Breast epithelium (tissue), 4 donors: ENCODE measurements around the gene DQX1. TPM values are rescaled to one million over a fixed set of nuclear protein-coding genes. Genes with fewer than 3 reads are reported as not detected.

Experiments
- DNase-seq, 2 donors: peaks; one replicate each; pipeline ENCODE4 v3.0.0-alpha.2; 2019; ENCODE audit warnings: low spot score in 2 of 2
- H3K27ac ChIP-seq, 2 donors: fragments of 200-600 bp; sonication (generic) in 1 of 2; one replicate each; pipeline ENCODE4 v1.5.1; 2016 to 2019; ENCODE audit warnings: mild to moderate bottlenecking in 1 of 2
- H3K27me3 ChIP-seq, 2 donors: fragments of 200-600 bp; sonication (generic) in 1 of 2; one replicate each; pipeline versions ENCODE4 v1.5.1 to v1.6.0; 2017 to 2019; ENCODE audit warnings: control low read depth in 1 of 2, mild to moderate bottlenecking in 1 of 2
- H3K36me3 ChIP-seq: fragments of 200-600 bp; one replicate; pipeline ENCODE4 v1.5.1; 2019
- H3K4me1 ChIP-seq, 2 donors: fragments of 200-600 bp; sonication (generic); one replicate each; pipeline ENCODE4 v1.5.1; 2016 to 2019; ENCODE audit warnings: control low read depth in 1 of 2
- H3K4me3 ChIP-seq, 3 donors: fragments of 200-600 bp; sonication (generic); 1 replicate in 2 of 3; 2 replicates in 1 of 3; pipeline ENCODE4 v1.5.1; 2016 to 2019; ENCODE audit warnings: mild to moderate bottlenecking in 3 of 3, moderate library complexity in 2 of 3
- H3K9me3 ChIP-seq, 2 donors: fragments of 200-600 bp; sonication (generic) in 1 of 2; one replicate each; pipeline ENCODE4 v1.5.1; 2016 to 2019; ENCODE audit warnings: control low read depth in 1 of 2
- POLR2A ChIP-seq: fragments of 450-650 bp; IDR thresholded peaks from one replicate; pipeline ENCODE4 v1.6.1; 2016; ENCODE audit warnings: antibody characterized with exemption, mild to moderate bottlenecking, moderate library complexity
- POLR2AphosphoS5 ChIP-seq, 3 donors: sonication (generic); formaldehyde crosslinking; IDR thresholded peaks; one replicate each; pipeline ENCODE4 v1.6.1; 2017; ENCODE audit warnings: antibody characterized with exemption in 3 of 3
- intact Hi-C: fragments of 100-400 bp; cut with DNase I; formaldehyde crosslinking; loops from one replicate; pipeline ENCODE4 v1.15.1; 2023; ENCODE audit warnings: low total_unique reads
- total RNA-seq, 3 donors: library from RNA; depleted of rRNA; stranded (reverse); fragments of >200 nt; gene quantifications; one replicate each; pipeline ENCODE4 v1.1.0, GENCODE V29; 2016
- TF ChIP-seq, protein P1 (sequence below), 3 donors: fragments of 450-650 bp; IDR thresholded peaks; one replicate each; pipeline ENCODE4 v1.5.1; 2016 to 2017; ENCODE audit warnings: antibody characterized with exemption in 3 of 3, mild to moderate bottlenecking in 3 of 3, moderate library complexity in 3 of 3

DQX1 gene
- total RNA-seq, 3 donors from 2014 or later: 0.66 TPM; not detected in 2

DNA sequence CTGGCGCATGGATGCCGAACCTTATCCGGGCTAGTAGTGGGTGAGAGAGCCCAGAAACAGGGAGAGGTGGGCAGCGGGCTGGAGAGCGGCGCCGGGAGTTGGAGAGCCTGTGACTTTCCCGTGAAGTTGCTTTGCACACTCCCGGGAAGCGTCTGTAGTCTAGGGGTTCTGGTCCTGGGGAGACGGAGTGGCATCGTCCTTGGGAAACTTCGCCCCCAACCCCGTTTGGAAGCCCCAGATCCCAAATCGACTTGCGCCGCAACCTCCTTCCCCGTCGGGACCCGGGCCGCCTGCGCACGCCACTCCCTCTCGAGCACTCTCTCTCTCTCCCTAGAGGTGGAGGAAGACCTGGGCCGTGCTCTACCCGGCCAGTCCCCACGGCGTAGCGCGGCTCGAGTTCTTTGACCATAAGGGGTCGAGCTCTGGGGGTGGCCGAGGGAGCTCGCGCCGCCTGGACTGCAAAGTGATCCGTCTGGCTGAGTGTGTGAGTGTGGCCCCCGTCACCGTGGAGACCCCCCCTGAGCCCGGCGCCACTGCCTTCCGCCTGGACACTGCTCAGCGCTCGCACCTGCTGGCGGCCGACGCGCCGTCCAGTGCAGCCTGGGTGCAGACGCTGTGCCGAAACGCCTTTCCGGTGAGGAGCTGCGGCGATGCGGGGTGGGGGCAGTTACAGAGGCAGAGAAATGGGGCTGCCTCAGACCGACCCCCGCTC lies 28.9 kb upstream of the DQX1 start:
- H3K4me1 ChIP-seq: peaks cover 0 to 3% of the 10 kb centered on the region in 2 donors
- peak overlapping the region; percentile 80 to 87 for H3K27ac ChIP-seq
- intact Hi-C loops: loop anchor here (5.0 kb wide), 3 partner anchors 562 to 1168 kb away; partner anchors contain the start of gene ALMS1
- H3K4me3 ChIP-seq: peak overlapping the region; percentile 73 to 83 (median 73)
- H3K9me3 ChIP-seq: no peaks in the 10 kb centered on the region
- no peak for DNase-seq
- TF ChIP-seq, protein P1, sequence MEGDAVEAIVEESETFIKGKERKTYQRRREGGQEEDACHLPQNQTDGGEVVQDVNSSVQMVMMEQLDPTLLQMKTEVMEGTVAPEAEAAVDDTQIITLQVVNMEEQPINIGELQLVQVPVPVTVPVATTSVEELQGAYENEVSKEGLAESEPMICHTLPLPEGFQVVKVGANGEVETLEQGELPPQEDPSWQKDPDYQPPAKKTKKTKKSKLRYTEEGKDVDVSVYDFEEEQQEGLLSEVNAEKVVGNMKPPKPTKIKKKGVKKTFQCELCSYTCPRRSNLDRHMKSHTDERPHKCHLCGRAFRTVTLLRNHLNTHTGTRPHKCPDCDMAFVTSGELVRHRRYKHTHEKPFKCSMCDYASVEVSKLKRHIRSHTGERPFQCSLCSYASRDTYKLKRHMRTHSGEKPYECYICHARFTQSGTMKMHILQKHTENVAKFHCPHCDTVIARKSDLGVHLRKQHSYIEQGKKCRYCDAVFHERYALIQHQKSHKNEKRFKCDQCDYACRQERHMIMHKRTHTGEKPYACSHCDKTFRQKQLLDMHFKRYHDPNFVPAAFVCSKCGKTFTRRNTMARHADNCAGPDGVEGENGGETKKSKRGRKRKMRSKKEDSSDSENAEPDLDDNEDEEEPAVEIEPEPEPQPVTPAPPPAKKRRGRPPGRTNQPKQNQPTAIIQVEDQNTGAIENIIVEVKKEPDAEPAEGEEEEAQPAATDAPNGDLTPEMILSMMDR (IDR thresholded peaks at IDR 0.05): no peak
- TF ChIP-seq POLR2A (no peak), POLR2AphosphoS5 (IDR thresholded peaks at IDR 0.05) (no peak)
- H3K36me3 ChIP-seq: no peaks in the 10 kb centered on the region
- H3K27me3 ChIP-seq: no peaks in the 10 kb centered on the region

DNA sequence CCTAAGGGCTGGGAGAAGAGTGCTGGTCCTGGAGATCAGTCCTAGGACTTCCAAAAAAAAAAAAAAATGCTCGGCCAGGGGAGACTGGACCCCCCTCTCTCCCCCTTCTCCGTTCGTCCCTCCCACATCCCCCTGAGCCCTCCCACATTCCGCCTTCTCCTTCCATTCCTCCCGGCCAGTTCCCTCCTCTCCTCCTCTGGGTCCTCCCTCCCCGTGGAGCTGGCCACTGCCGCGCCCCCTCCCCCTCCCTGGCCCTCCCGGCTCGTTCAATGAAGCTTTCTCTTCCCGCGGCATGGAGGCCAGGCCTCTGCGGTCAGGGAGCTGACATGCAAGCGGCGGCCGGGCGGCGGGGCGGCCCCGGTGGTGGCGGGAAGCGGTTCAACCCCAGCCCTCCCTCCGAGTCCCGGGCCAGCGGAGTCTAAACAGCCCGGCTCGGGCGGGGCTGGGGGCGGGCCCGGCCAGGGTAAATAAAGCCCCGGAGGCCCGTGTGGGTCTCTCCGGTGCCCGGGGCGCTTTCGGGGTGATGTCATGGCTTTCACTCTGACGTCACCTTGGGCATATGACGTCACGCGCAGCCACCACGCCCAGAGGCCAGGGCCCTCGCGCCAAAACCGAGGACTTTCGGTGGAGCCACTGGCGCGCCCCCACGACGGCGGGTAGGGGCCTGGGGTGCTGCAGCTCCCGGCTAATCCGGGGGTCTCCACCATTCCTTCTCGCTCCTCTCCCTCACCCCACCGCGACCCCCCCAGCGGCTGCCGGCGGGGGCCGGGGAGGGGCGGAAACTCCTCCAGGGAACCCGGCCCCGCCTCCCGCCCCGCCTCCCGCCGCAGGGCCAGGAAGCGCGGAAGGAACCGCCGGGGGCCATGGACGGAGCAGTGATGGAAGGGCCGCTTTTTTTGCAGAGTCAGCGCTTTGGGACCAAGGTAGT lies 28.1 kb upstream of the DQX1 start, which contains the start of the genes DOK1 and LOXL3:
DOK1 (plus strand) TSS at position 829 of the 928 bp plus-strand sequence; CDS start at position 864, 35 bp downstream.
LOXL3 (minus strand) TSS at position 51 of the 928 bp plus-strand sequence. CDS start 1,308 bp downstream, outside the sequence.
- TF ChIP-seq POLR2A (no peak), POLR2AphosphoS5 (IDR thresholded peaks at IDR 0.05) (peak in 1 of 3 donors; percentile 11)
- TF ChIP-seq, protein P1 (IDR thresholded peaks at IDR 0.05): no peak
- Histone ChIP-seq H3K4me1 (no peaks in the 10 kb centered on the region), H3K27ac (peak within 1 kb of the TSS; percentile 80 to 87), H3K36me3 (no peaks in the 10 kb centered on the region), H3K27me3 (no peaks in the 10 kb centered on the region), H3K9me3 (no peaks in the 10 kb centered on the region), H3K4me3 (peak within 1 kb of the TSS; percentile 73 to 83 (median 73))
- intact Hi-C loops: loop anchor here (5.0 kb wide), 2 partner anchors 563 to 1167 kb away; partner anchors contain the start of gene ALMS1
- DNase-seq: peak; percentile 63 to 70

DNA sequence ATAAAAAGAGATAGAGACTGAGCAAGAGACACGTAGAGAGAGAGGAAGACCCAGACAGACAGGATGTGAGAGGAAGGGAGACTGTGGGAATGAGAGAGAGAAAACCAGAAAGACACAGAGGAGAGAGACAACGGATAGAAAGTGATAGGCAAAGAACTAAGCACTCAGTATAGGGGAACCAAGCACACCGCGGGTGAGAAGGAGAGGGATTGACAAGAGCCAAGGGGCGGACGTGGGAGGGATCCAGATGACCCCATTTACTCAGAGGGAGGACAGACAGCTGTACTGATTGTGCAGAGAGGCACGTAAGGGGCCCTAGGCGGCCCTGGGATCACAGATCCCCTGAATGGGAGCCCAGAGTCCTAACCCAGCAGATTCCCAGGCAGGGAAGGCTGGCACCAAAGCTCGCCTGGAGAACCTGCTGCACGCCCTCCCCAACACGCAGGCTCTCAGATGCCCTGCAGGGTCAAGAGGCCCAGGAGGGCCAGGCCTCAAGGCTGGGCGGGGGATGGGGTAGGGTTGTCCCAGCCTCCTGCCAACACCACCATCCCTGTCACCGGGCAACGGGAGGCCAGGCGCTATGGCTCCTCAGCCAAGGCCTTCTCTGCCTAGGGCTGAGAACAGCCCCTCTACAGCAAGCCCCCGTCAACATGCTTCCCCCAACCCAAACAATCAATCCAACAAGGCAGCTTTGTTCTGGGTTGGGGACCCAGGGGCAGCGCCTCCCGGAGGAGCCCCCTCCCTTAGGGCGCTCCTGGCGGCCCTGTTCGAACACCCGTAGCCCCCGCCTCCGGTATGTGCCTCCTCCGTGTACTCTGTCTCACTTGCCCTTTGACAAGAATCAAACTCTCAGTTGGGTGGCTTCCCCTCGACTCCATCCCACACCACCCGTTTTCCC lies 27.1 kb upstream of the DQX1 start:
- Histone ChIP-seq H3K36me3 (no peaks in the 10 kb centered on the region), H3K4me3 (peak overlapping the region; percentile 73 to 83 (median 73)), H3K27me3 (no peaks in the 10 kb centered on the region), H3K27ac (peak overlapping the region; percentile 30 to 87), H3K9me3 (no peaks in the 10 kb centered on the region), H3K4me1 (no peaks in the 10 kb centered on the region)
- intact Hi-C loops: loop anchor here (5.0 kb wide), 2 partner anchors 564 to 1166 kb away; partner anchors contain the start of gene ALMS1
- TF ChIP-seq POLR2A (no peak), POLR2AphosphoS5 (IDR thresholded peaks at IDR 0.05) (no peak)
- TF ChIP-seq, protein P1 (IDR thresholded peaks at IDR 0.05): no peak
- DNase-seq: no peak

DNA sequence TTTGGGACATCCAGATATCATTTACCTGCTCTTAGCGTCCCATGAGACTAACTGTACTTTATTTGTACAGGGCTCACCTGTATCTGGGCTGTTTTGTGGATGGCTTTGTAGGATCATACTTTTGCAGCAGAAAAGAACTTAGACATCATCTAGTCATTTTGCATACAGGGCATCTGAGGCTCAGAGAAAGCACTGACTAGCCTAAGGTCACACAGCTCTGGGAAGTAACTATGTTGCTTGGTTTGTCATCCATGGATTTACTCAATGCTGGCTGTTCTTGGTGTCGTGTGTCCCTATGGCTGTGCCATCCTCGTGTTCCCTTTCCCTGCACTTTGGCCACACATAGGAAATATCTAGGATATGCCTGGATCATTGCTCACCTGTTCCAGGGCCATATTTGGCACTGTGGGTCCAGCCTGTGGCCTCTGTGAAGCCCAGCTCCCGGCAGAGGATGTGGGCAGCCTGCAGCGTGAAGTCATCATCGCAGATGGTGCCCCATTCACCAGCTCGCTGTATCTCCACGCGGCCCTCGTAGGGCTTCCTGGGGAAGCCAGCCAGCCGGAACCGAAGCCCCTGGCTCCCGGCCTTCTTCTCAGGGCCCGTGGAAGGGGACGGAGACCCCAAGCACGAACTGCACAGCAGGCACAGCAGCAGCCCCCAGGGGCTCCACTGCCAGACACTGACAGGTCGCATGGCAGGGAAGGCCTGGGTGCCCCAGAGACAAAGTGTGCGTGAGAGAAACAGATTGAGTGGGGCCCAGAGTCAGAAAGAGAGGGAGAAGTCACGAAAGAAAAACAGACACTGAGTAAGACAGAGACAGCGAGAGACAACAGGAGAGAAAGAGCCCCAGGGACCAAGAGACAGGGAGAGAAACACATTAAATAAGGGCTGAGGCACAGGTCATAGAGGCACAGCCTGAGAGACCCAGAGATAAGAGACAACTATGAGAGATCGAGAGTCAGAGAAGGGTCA lies 26.2 kb upstream of the DQX1 start:
- TF ChIP-seq, protein P1 (IDR thresholded peaks at IDR 0.05): no peak
- TF ChIP-seq POLR2AphosphoS5 (IDR thresholded peaks at IDR 0.05) (no peak), POLR2A (no peak)
- H3K36me3 ChIP-seq: no peaks in the 10 kb centered on the region
- H3K9me3 ChIP-seq: no peaks in the 10 kb centered on the region
- no peak for DNase-seq
- no peaks in the 10 kb centered on the region for H3K4me1 ChIP-seq
- no peak overlapping the region for H3K4me3 ChIP-seq
- no peaks in the 10 kb centered on the region for H3K27me3 ChIP-seq
- no peak overlapping the region for H3K27ac ChIP-seq
- intact Hi-C loops: loop anchor here (5.0 kb wide), 2 partner anchors 565 to 1165 kb away; partner anchors contain the start of gene ALMS1
